GM08714 (cell line): ENCODE data around the gene TRIM63.
"Not testable (repeated sequence)": the region's sequence is repeated elsewhere in the genome, so short reads cannot be mapped to it uniquely, and the experiment has no call there.

ENCODE experiments used
- H3K4me3 ChIP-seq: fragments of 200-500 bp; sonication (Bioruptor generic); 2 replicates; pipeline ENCODE4 v1.5.1; 2014; ENCODE audit warnings: mild to moderate bottlenecking, low read length, inconsistent platforms
- ZNF274 ChIP-seq: IDR thresholded peaks from 2 replicates; pipeline ENCODE4 v1.6.1; 2012; ENCODE audit warnings: mild to moderate bottlenecking, low read depth, low read length

The TRIM63 gene

GRCh38 chr1:26067432-26067911 is at the start of gene TRIM63:
Gene TRIM63, minus strand, starts transcription at chr1:26067630. Its CDS starts 136 bp downstream, at chr1:26067494.
- TF ChIP-seq ZNF274, result no peak
- H3K4me3 ChIP-seq, result no peak within 1 kb of the TSS

GRCh38 chr1:26114165-26114927 is 46.9 kb upstream of the TRIM63 start:
- H3K4me3 ChIP-seq, result peak overlapping the region; percentile 29; the same call in 1 of the 2 replicates
- no peak for TF ChIP-seq ZNF274

GRCh38 chr1:26112407-26112775 is 45.0 kb upstream of the TRIM63 start:
- no peak for TF ChIP-seq ZNF274
- H3K4me3 ChIP-seq, result peak overlapping the region; percentile 86

- no peak for TF ChIP-seq ZNF274
- peak within 1 kb of the TSS; percentile 86 for H3K4me3 ChIP-seq
Observed at GRCh38 chr1:26111530-26112406, 44.3 kb upstream of the TRIM63 start, which contains the start of gene PDIK1L. Gene PDIK1L, plus strand, starts transcription at chr1:26111824. Its CDS starts 2,485 bp downstream, at chr1:26114309.

GRCh38 chr1:26110731-26111529 is 43.5 kb upstream of the TRIM63 start:
- no peak for TF ChIP-seq ZNF274
- H3K4me3 ChIP-seq, result peak overlapping the region; percentile 86

- no peak overlapping the region for H3K4me3 ChIP-seq
- no peak for TF ChIP-seq ZNF274
Observed at GRCh38 chr1:26109229-26110164, 42.1 kb upstream of the TRIM63 start.

- H3K4me3 ChIP-seq, result not testable (repeated sequence)
Observed at GRCh38 chr1:26105226-26105548, 37.8 kb upstream of the TRIM63 start.

GRCh38 chr1:26102526-26102925 is 35.1 kb upstream of the TRIM63 start:
- no peak overlapping the region for H3K4me3 ChIP-seq
- no peak for TF ChIP-seq ZNF274

- H3K4me3 ChIP-seq, result no peak overlapping the region
- TF ChIP-seq ZNF274, result no peak
Observed at GRCh38 chr1:26102119-26102518, 34.7 kb upstream of the TRIM63 start.

- not testable (repeated sequence) for H3K4me3 ChIP-seq
Observed at GRCh38 chr1:26100204-26100603, 32.8 kb upstream of the TRIM63 start.

GRCh38 chr1:26099780-26100179 is 32.4 kb upstream of the TRIM63 start:
- no peak overlapping the region for H3K4me3 ChIP-seq
- TF ChIP-seq ZNF274, result no peak

GRCh38 chr1:26098602-26099001 is 31.2 kb upstream of the TRIM63 start:
- no peak overlapping the region for H3K4me3 ChIP-seq
- no peak for TF ChIP-seq ZNF274

- no peak for TF ChIP-seq ZNF274
- no peak overlapping the region for H3K4me3 ChIP-seq
Observed at GRCh38 chr1:26097696-26098095, 30.3 kb upstream of the TRIM63 start.
